ENCODE data around the gene GSC2. TPM values are rescaled to one million over a fixed set of nuclear protein-coding genes. Genes with fewer than 3 reads are reported as not detected.

The GSC2 gene
- total and polyA plus RNA-seq, 2 of the 8 experiments (the other 6 are each of a cell fraction or from before 2014, with no cell fraction given) = 0.17 to 0.48 TPM

DNA sequence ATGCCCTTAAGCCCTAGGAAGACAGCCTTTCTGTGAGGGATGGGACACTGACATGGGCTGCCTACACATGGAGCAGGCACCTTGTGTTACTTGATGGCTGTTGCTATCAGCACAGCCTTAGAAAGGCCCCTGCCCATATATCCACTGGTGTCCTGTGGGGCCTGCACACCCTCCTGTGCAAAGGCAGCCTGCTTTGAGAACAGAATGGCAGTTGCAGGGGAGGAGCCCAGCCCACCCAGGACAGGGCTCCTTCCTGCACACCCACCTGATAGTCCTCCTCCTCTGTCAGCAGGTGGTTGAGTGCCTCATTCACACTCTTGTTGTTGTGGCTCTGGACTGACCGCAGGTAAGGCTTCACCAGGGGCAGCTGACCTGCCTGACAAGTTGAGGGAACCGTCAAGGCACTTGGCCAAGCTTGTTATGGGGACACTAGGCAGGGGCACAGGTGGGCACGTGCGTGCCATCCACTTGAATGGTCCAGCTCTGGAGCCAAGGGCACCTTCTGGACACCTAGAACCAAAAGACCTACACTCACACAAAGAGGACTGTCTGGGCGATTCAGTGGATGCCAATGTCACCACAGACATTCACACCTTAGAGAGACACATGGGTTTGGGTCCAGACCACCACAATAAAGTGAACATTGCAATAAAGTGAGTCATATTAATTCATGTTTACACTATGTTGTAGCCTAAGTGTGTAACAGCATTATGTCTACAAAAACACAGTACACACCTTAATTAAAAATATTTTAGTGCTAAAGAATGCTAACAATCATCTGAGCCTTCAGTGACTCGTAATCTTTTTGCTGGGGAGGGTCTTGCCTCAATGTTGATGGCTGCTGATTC lies 37.8 kb upstream of the GSC2 start:
- no peak for TF ChIP-seq YY1 (IDR thresholded peaks at IDR 0.05; ENCODE audit: low read depth, low read length)
- no peak for TF ChIP-seq SUZ12 (IDR thresholded peaks at IDR 0.05; ENCODE audit: low read length)
- no peak for TF ChIP-seq CHD1 (IDR thresholded peaks at IDR 0.05; ENCODE audit: low read depth, low read length)
- TF ChIP-seq KDM1A (IDR thresholded peaks at IDR 0.05; ENCODE audit: borderline replicate concordance, low read length) = no peak
- no peak for TF ChIP-seq SAP30 (IDR thresholded peaks at IDR 0.05; ENCODE audit: insufficient read depth, insufficient replicate concordance, low read length)
- no peak for TF ChIP-seq EP300 (IDR thresholded peaks at IDR 0.05; ENCODE audit: borderline replicate concordance in 1 of 2, low read depth in 2 of 2, low read length in 2 of 2)
- TF ChIP-seq CBX8 (IDR thresholded peaks at IDR 0.05; ENCODE audit: borderline replicate concordance, low read depth, low read length) = no peak
- no peak for TF ChIP-seq CREB1 (IDR thresholded peaks at IDR 0.05)
- no peak for TF ChIP-seq TEAD4 (IDR thresholded peaks at IDR 0.05; ENCODE audit: low read depth, low read length)
- TF ChIP-seq RBBP5 (IDR thresholded peaks at IDR 0.05; ENCODE audit: borderline replicate concordance, low read depth, low read length) = no peak
- TF ChIP-seq SRF (IDR thresholded peaks at IDR 0.05; ENCODE audit: low read depth, low read length) = no peak
- no peak for TF ChIP-seq HDAC2 (IDR thresholded peaks at IDR 0.05; ENCODE audit: borderline replicate concordance in 1 of 2, low read depth in 2 of 2, low read length in 2 of 2)
- peaks cover 0 to 3% of the 10 kb centered on the region in 2 experiments for H4K20me1 ChIP-seq (replicated peaks in 1 of 2; ENCODE audit: control insufficient read depth in 1 of 2, insufficient read depth in 2 of 2, low read length in 2 of 2)
- H2BK15ac ChIP-seq (ENCODE audit: low read length) = no peak overlapping the region
- no peak overlapping the region for H3K27ac ChIP-seq (ENCODE audit: low read depth, low read length)
- 94% methylated on average over 6 of the region's 6 CpGs; no CpG with 5 or more reads in 1 of the 2 experiments for WGBS, 2 experiments (ENCODE audit: extremely low coverage in 1 of 2, insufficient coverage in 1 of 2, insufficient read length in 1 of 2, insufficient replicate concordance in 2 of 2, low coverage in 1 of 2, low lambda C conversion rate in 2 of 2, missing lambda C conversion rate in 1 of 2)
- H4K8ac ChIP-seq (ENCODE audit: extremely low read depth, insufficient read depth, low read length) = no peak overlapping the region
- H3K4ac ChIP-seq (replicated peaks; ENCODE audit: insufficient read length, low read depth, low read length) = no peak overlapping the region
- H2AFZ ChIP-seq (ENCODE audit: low read length) = no peak overlapping the region
- no peaks in the 10 kb centered on the region for H3K27me3 ChIP-seq (replicated peaks in 1 of 4; ENCODE audit: control insufficient read depth in 3 of 4, extremely low read depth in 1 of 4, insufficient read depth in 3 of 4, low read length in 3 of 4)
- POLR2A ChIA-PET (ENCODE audit: partially characterized antibody) = interaction anchor here (1.1 to 1.2 kb wide), 2 partner anchors 12 to 14 kb away, joined by 3 to 4 read pairs; no protein-coding TSS in a partner anchor
- no peak overlapping the region for H3K9ac ChIP-seq (replicated peaks in 1 of 4; ENCODE audit: extremely low read depth in 1 of 4, low read depth in 3 of 4, low read length in 3 of 4)
- CTCF ChIA-PET (ENCODE audit: partially characterized antibody) = interaction anchor here (1.1 kb wide), 1 partner anchor 9 kb away, joined by 4 read pairs; the partner anchor contains the start of gene SLC25A1
- no peak overlapping the region for H2AK5ac ChIP-seq (ENCODE audit: low read depth, low read length)
- H4K91ac ChIP-seq (replicated peaks; ENCODE audit: insufficient read length, low read length) = no peak overlapping the region
- DNase-seq (ENCODE audit: low read depth in 1 of 2, low spot score in 2 of 2) = no peak
- H3K23me2 ChIP-seq (ENCODE audit: low read depth, low read length) = no peaks in the 10 kb centered on the region
- no peaks in the 10 kb centered on the region for H3K79me2 ChIP-seq (ENCODE audit: control insufficient read depth in 1 of 2, insufficient read depth in 2 of 2, low read length in 2 of 2)
- H3K36me3 ChIP-seq (ENCODE audit: control insufficient read depth in 2 of 4, insufficient read depth in 4 of 4, low read length in 3 of 4) = peaks cover 0 to 3% (median 0%) of the 10 kb centered on the region in 4 experiments; a peak in 2 of 8 replicates
- H4K5ac ChIP-seq (ENCODE audit: insufficient read length, low read depth, low read length) = no peak overlapping the region
- H3K4me1 ChIP-seq (replicated peaks in 1 of 4; ENCODE audit: control insufficient read depth in 3 of 4, insufficient read depth in 4 of 4, low read length in 3 of 4) = no peaks in the 10 kb centered on the region
- H2BK5ac ChIP-seq (ENCODE audit: low read depth, low read length) = no peak overlapping the region
- no peak overlapping the region for H2BK20ac ChIP-seq (ENCODE audit: low read length)
- no peaks in the 10 kb centered on the region for H3K9me3 ChIP-seq (ENCODE audit: insufficient read depth in 2 of 2, low read depth in 1 of 2, low read length in 1 of 2)
- H3K18ac ChIP-seq (ENCODE audit: extremely low read depth, low read length) = no peak overlapping the region
- FAIRE-seq = no peak
- no peak overlapping the region for H2BK120ac ChIP-seq (replicated peaks; ENCODE audit: low read depth, low read length)
- H3K56ac ChIP-seq (replicated peaks; ENCODE audit: insufficient read length, low read depth, low read length) = no peak overlapping the region
- no peak overlapping the region for H3K23ac ChIP-seq (ENCODE audit: insufficient read length)
- H3K4me2 ChIP-seq (ENCODE audit: insufficient read depth in 1 of 2, low read depth in 2 of 2, low read length in 2 of 2) = no peak overlapping the region
- no peak overlapping the region for H3K14ac ChIP-seq (ENCODE audit: insufficient read length)
- H3K79me1 ChIP-seq (ENCODE audit: low read depth, low read length) = no peaks in the 10 kb centered on the region
- H2BK12ac ChIP-seq (ENCODE audit: low read depth, low read length) = no peak overlapping the region
- H3K4me3 ChIP-seq (ENCODE audit: extremely low read depth in 1 of 4, insufficient read depth in 2 of 4, low read depth in 3 of 4, low read length in 4 of 4) = no peak overlapping the region

All from H1 (cell line).